Transverse colon (tissue), 4 donors: Measurements from ENCODE around the gene CHST1. TPM values are rescaled to one million over a fixed set of nuclear protein-coding genes. Genes with fewer than 3 reads are reported as not detected.

Experiments
- DNase-seq: peaks from one replicate; pipeline ENCODE4 v3.0.0-alpha.2; 2019
- H3K27ac ChIP-seq, 4 donors: fragments of 200-600 bp; sonication (generic); 2 replicates each; pipeline ENCODE4 v1.5.1; 2016 to 2018; ENCODE audit warnings: inconsistent platforms in 4 of 4
- H3K27me3 ChIP-seq: fragments of 200-600 bp; sonication (generic); 2 replicates; pipeline ENCODE4 v1.5.1; 2017; ENCODE audit warnings: inconsistent platforms
- H3K36me3 ChIP-seq, 4 donors: fragments of 200-600 bp; sonication (generic); 2 replicates each; pipeline ENCODE4 v1.5.1; 2017 to 2019; ENCODE audit warnings: inconsistent platforms in 4 of 4
- H3K4me1 ChIP-seq, 4 donors: fragments of 200-600 bp; sonication (generic); 2 replicates each; pipeline ENCODE4 v1.5.1; 2017 to 2020; ENCODE audit warnings: inconsistent platforms in 4 of 4
- H3K4me3 ChIP-seq, 4 donors: fragments of 200-600 bp; sonication (generic); 1 replicate in 1 of 4; 2 replicates in 3 of 4; pipeline versions ENCODE4 v1.5.1 to v1.6.1; 2017 to 2019; ENCODE audit warnings: inconsistent platforms in 4 of 4
- H3K9me3 ChIP-seq, 2 donors: fragments of 200-600 bp; sonication (generic); 2 replicates each; pipeline ENCODE4 v1.5.1; 2017 to 2019; ENCODE audit warnings: inconsistent platforms in 2 of 2
- CTCF ChIP-seq, 5 experiments: fragments of 200-600 bp in 3 of 5; fragments of 450-650 bp in 2 of 5; sonication (generic) in 3 of 5; IDR thresholded peaks; 1 replicate in 2 of 5; 2 replicates in 3 of 5; pipeline ENCODE4 v1.5.1; 2016 to 2017; ENCODE audit warnings: antibody characterized with exemption in 5 of 5, inconsistent platforms in 3 of 5, mild to moderate bottlenecking in 2 of 5, moderate library complexity in 1 of 5
- EP300 ChIP-seq: sonication (generic); formaldehyde crosslinking; IDR thresholded peaks from one replicate; pipeline ENCODE4 v1.6.1; 2017; ENCODE audit warnings: antibody characterized with exemption, low read depth
- POLR2A ChIP-seq: fragments of 450-650 bp; IDR thresholded peaks from one replicate; pipeline ENCODE4 v1.6.1; 2016; ENCODE audit warnings: antibody characterized with exemption, mild to moderate bottlenecking, moderate library complexity
- POLR2AphosphoS5 ChIP-seq, 3 donors: sonication (generic); formaldehyde crosslinking; IDR thresholded peaks; one replicate each; pipeline ENCODE4 v1.6.1; 2016; ENCODE audit warnings: antibody characterized with exemption in 3 of 3
- WGBS, 2 donors: methylation state at CpG; one replicate each; pipeline ENCODE4 v1.1.5; 2018; ENCODE audit warnings: low coverage in 1 of 2; 5-methylcytosine and 5-hydroxymethylcytosine counted together
- in situ Hi-C, 4 donors: fragments of 200-750 bp; cut with MboI; loops; one replicate each; pipeline versions ENCODE4 v1.15.0 to v1.15.1; 2017; ENCODE audit warnings: low sequenced_read_pairs in 3 of 4, low pct_ligation_motif_present in 1 of 4, low pct_unique_long_range_greater_than_20kb in 1 of 4
- intact Hi-C: fragments of 100-400 bp; cut with DNase I; formaldehyde crosslinking; loops from one replicate; pipeline ENCODE4 v1.15.1; 2023; ENCODE audit warnings: low total_unique reads
- total RNA-seq, 4 donors: library from RNA; depleted of rRNA; stranded (reverse); fragments of >200 nt; gene quantifications; one replicate each; pipeline ENCODE4 v1.1.0, GENCODE V29; 2016

Gene CHST1
- total RNA-seq: 1 to 10 TPM in 2 of 4 donors, under 1 TPM in 2; 0.27 to 1.9 (median 0.76) TPM

- peak; percentile 47 for DNase-seq
- Histone ChIP-seq H3K36me3 (no peaks in the 10 kb centered on the region), H3K27me3 (peaks cover 75% of the 10 kb centered on the region), H3K4me3 (peak within 1 kb of the TSS; percentile 40 to 74 (median 58)), H3K4me1 (peaks cover 12 to 24% (median 16%) of the 10 kb centered on the region in 4 donors), H3K27ac (peak within 1 kb of the TSS; percentile 21 to 61 (median 32)), H3K9me3 (no peaks in the 10 kb centered on the region)
- no peak for TF ChIP-seq POLR2AphosphoS5 (IDR thresholded peaks at IDR 0.05)
- no peak for TF ChIP-seq POLR2A
- TF ChIP-seq EP300: no peak
- TF ChIP-seq CTCF (IDR thresholded peaks at IDR 0.05): no peak
- in situ Hi-C loops (loop anchor here in 2 of 4 donors (25.0 kb wide), 1 partner anchor 303 kb away; no protein-coding TSS in a partner anchor), intact Hi-C loops (no loop called here)
- WGBS, 2 donors: 2% methylated on average over 36 of the region's 96 CpGs; no CpG with 5 or more reads in 1 of the 2 donors
Measured at GRCh38 chr11:45665206-45665932, at the start of gene CHST1. TSS of gene CHST1 (minus strand) at chr11:45665622. CDS start at chr11:45650923, 14,699 bp downstream.

- intact Hi-C loops (no loop called here), in situ Hi-C loops (no loop called here)
- Histone ChIP-seq H3K36me3 (no peaks in the 10 kb centered on the region), H3K4me1 (no peaks in the 10 kb centered on the region), H3K4me3 (no peak overlapping the region), H3K9me3 (no peaks in the 10 kb centered on the region), H3K27ac (no peak overlapping the region), H3K27me3 (peaks cover 6% of the 10 kb centered on the region)
- no peak for DNase-seq
- WGBS, 2 donors: 79 to 81% methylated on average over 2 of the region's 2 CpGs
- no peak for TF ChIP-seq EP300
- no peak for TF ChIP-seq POLR2AphosphoS5 (IDR thresholded peaks at IDR 0.05)
- no peak for TF ChIP-seq CTCF (IDR thresholded peaks at IDR 0.05)
- TF ChIP-seq POLR2A: no peak
Measured at GRCh38 chr11:45713573-45713972, 48.2 kb upstream of the CHST1 start.

GRCh38 chr11:45710561-45710960 lies 45.1 kb upstream of the CHST1 start:
- no peak for TF ChIP-seq EP300
- no peak for TF ChIP-seq POLR2AphosphoS5 (IDR thresholded peaks at IDR 0.05)
- TF ChIP-seq POLR2A: no peak
- no peak for TF ChIP-seq CTCF (IDR thresholded peaks at IDR 0.05)
- no peaks in the 10 kb centered on the region for H3K36me3 ChIP-seq
- 48 to 67% methylated on average over 1 of the region's 1 CpG for WGBS, 2 donors
- H3K4me3 ChIP-seq: no peak overlapping the region
- no peak for DNase-seq
- H3K27me3 ChIP-seq: peaks cover 20% of the 10 kb centered on the region
- intact Hi-C loops: no loop called here
- no peak overlapping the region for H3K27ac ChIP-seq
- no peaks in the 10 kb centered on the region for H3K9me3 ChIP-seq
- no peaks in the 10 kb centered on the region for H3K4me1 ChIP-seq
- in situ Hi-C loops: no loop called here

GRCh38 chr11:45708887-45709663 lies 43.7 kb upstream of the CHST1 start:
- TF ChIP-seq POLR2AphosphoS5 (IDR thresholded peaks at IDR 0.05): no peak
- no peak for TF ChIP-seq POLR2A
- TF ChIP-seq CTCF (IDR thresholded peaks at IDR 0.05): no peak
- no peak for TF ChIP-seq EP300
- in situ Hi-C loops: no loop called here

More at GRCh38 chr11:45708887-45709663, 43.7 kb upstream of the CHST1 start:
- H3K9me3 ChIP-seq: no peaks in the 10 kb centered on the region
- H3K27ac ChIP-seq: no peak overlapping the region
- WGBS, 2 donors: 69 to 72% methylated on average over 5 to 6 of the region's 6 CpGs
- H3K27me3 ChIP-seq: peaks cover 20% of the 10 kb centered on the region
- intact Hi-C loops: no loop called here
- H3K4me1 ChIP-seq: no peaks in the 10 kb centered on the region
- H3K4me3 ChIP-seq: no peak overlapping the region
- DNase-seq: no peak
- no peaks in the 10 kb centered on the region for H3K36me3 ChIP-seq
